ENCODE results near the gene TNS1.

Gene TNS1

DNA sequence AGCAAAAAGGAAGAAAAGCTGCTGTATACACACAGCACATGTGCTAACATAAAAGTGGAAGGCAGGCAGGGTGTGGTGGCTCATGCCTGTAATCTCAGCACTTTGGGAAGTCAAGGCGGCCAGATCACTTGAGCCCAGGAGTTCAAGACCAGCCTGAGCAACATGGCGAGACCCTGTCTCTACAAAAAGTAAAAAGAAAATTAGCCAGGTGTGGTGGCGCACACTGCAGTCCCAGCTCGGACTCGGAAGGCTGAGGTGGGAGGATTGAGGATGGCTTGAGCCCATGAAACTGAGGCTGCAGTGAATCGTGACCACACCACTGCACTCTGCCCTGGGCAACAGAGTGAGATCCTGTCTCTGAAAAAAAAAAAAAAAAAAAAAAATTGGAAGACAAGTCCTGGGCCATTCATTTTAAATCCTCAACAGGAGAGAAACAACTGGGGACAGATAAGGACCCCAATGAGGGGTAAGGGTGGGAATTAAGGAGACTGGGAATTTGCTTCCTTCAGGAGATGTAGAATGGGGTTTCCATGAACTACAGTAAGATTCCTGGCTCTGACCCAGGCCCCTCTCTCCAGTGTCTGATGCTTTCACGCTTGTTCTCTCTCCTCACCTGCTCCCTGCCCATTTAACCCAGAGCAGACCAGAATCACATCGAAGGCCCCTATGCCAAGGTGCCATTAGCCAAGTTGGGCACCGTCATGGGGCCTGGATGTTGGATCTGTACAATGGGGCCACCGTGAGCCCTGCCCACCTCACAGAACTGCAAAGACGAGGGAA is 29.6 kb downstream of the TNS1 start:
- no peak overlapping the region for H3K27ac ChIP-seq (replicated peaks)
- DNase-seq (ENCODE audit: low read depth in 1 of 2, low spot score in 1 of 2) = no peak
- no peak overlapping the region for H3K4me3 ChIP-seq (replicated peaks; ENCODE audit: insufficient read depth, low read length)
- no peak for TF ChIP-seq SPI1 (IDR thresholded peaks at IDR 0.05; ENCODE audit: borderline replicate concordance, low read depth)
- no peak for TF ChIP-seq GABPA (IDR thresholded peaks at IDR 0.05; ENCODE audit: low read depth)
- TF ChIP-seq, protein P1, sequence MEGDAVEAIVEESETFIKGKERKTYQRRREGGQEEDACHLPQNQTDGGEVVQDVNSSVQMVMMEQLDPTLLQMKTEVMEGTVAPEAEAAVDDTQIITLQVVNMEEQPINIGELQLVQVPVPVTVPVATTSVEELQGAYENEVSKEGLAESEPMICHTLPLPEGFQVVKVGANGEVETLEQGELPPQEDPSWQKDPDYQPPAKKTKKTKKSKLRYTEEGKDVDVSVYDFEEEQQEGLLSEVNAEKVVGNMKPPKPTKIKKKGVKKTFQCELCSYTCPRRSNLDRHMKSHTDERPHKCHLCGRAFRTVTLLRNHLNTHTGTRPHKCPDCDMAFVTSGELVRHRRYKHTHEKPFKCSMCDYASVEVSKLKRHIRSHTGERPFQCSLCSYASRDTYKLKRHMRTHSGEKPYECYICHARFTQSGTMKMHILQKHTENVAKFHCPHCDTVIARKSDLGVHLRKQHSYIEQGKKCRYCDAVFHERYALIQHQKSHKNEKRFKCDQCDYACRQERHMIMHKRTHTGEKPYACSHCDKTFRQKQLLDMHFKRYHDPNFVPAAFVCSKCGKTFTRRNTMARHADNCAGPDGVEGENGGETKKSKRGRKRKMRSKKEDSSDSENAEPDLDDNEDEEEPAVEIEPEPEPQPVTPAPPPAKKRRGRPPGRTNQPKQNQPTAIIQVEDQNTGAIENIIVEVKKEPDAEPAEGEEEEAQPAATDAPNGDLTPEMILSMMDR (IDR thresholded peaks at IDR 0.05; ENCODE audit: insufficient read depth, low read length) = no peak
- TF ChIP-seq, protein P2, sequence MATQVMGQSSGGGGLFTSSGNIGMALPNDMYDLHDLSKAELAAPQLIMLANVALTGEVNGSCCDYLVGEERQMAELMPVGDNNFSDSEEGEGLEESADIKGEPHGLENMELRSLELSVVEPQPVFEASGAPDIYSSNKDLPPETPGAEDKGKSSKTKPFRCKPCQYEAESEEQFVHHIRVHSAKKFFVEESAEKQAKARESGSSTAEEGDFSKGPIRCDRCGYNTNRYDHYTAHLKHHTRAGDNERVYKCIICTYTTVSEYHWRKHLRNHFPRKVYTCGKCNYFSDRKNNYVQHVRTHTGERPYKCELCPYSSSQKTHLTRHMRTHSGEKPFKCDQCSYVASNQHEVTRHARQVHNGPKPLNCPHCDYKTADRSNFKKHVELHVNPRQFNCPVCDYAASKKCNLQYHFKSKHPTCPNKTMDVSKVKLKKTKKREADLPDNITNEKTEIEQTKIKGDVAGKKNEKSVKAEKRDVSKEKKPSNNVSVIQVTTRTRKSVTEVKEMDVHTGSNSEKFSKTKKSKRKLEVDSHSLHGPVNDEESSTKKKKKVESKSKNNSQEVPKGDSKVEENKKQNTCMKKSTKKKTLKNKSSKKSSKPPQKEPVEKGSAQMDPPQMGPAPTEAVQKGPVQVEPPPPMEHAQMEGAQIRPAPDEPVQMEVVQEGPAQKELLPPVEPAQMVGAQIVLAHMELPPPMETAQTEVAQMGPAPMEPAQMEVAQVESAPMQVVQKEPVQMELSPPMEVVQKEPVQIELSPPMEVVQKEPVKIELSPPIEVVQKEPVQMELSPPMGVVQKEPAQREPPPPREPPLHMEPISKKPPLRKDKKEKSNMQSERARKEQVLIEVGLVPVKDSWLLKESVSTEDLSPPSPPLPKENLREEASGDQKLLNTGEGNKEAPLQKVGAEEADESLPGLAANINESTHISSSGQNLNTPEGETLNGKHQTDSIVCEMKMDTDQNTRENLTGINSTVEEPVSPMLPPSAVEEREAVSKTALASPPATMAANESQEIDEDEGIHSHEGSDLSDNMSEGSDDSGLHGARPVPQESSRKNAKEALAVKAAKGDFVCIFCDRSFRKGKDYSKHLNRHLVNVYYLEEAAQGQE (IDR thresholded peaks at IDR 0.05; ENCODE audit: insufficient replicate concordance, low read depth) = no peak
- TF ChIP-seq POLR2AphosphoS5 (IDR thresholded peaks at IDR 0.05; ENCODE audit: low read depth) = no peak
- H3K27me3 ChIP-seq (ENCODE audit: insufficient read depth, poor library complexity, severe bottlenecking) = no peaks in the 10 kb centered on the region

DNA sequence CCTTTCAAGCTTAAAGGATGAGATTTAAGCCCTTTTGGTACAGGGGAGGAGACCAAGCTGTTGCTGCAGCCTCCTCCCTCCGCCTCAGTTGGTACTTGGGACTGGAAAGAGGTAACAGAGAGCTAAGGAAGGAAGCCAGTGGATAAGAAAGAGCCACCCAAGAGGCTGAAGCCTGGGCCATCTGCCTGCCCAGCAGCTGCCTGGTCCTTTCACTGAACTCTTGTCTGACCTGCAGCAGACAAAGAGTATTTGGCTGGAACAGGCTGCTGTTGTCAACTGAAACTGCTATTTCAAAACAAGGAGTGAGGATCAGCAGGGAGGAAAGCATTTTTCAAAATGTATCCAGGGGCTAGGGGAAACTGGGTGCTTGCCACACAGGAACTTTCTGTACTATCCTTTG is 30.3 kb downstream of the TNS1 start:
- no peaks in the 10 kb centered on the region for H3K27me3 ChIP-seq (ENCODE audit: insufficient read depth, poor library complexity, severe bottlenecking)
- DNase-seq (ENCODE audit: low read depth in 1 of 2, low spot score in 1 of 2) = no peak

DNA sequence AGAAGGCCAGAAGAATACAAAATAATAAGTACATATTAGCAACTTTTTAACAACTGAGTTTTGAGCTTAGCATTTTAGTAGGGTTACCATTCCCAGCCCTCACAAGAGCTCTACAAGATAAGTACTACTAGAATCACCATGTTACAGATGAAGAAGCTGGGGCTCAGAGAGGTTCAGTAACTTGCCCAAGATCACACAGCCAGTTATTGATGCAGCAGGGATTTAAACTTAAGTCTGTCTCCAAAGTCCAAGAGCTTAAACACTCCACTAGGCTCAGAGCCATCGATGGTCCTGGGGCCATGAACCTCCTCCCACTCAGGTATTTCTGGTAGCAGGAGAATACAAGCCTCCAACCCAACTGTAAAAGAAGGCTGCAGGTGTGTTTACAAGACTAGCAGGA is 30.8 kb downstream of the TNS1 start:
- no peak overlapping the region for H3K27ac ChIP-seq (replicated peaks)
- no peak for TF ChIP-seq GABPA (IDR thresholded peaks at IDR 0.05; ENCODE audit: low read depth)
- no peak for TF ChIP-seq SPI1 (IDR thresholded peaks at IDR 0.05; ENCODE audit: borderline replicate concordance, low read depth)
- TF ChIP-seq, protein P1 (IDR thresholded peaks at IDR 0.05; ENCODE audit: insufficient read depth, low read length) = no peak
- TF ChIP-seq, protein P2 (IDR thresholded peaks at IDR 0.05; ENCODE audit: insufficient replicate concordance, low read depth) = no peak
- TF ChIP-seq POLR2AphosphoS5 (IDR thresholded peaks at IDR 0.05; ENCODE audit: low read depth) = no peak
- H3K27me3 ChIP-seq (ENCODE audit: insufficient read depth, poor library complexity, severe bottlenecking) = no peaks in the 10 kb centered on the region
- no peak for DNase-seq (ENCODE audit: low read depth in 1 of 2, low spot score in 1 of 2)
- H3K4me3 ChIP-seq (replicated peaks; ENCODE audit: insufficient read depth, low read length) = no peak overlapping the region

More for the DNA sequence above, 30.3 kb downstream of the TNS1 start:
- TF ChIP-seq, protein P2 (IDR thresholded peaks at IDR 0.05; ENCODE audit: insufficient replicate concordance, low read depth) = no peak
- TF ChIP-seq SPI1 (IDR thresholded peaks at IDR 0.05; ENCODE audit: borderline replicate concordance, low read depth) (no peak), POLR2AphosphoS5 (IDR thresholded peaks at IDR 0.05; ENCODE audit: low read depth) (no peak), GABPA (IDR thresholded peaks at IDR 0.05; ENCODE audit: low read depth) (no peak)
- TF ChIP-seq, protein P1 (IDR thresholded peaks at IDR 0.05; ENCODE audit: insufficient read depth, low read length) = no peak
- Histone ChIP-seq H3K27ac (replicated peaks) (no peak overlapping the region), H3K4me3 (replicated peaks; ENCODE audit: insufficient read depth, low read length) (no peak overlapping the region)
